ENCODE data around the gene CBX8.
"Not testable (repeated sequence)": the region's sequence is repeated elsewhere in the genome, so short reads cannot be mapped to it uniquely, and the experiment has no call there.

CBX8 gene

GRCh38 chr17:79775632-79776031, 21.2 kb downstream of the CBX8 start:
- TF ChIP-seq, protein P1, sequence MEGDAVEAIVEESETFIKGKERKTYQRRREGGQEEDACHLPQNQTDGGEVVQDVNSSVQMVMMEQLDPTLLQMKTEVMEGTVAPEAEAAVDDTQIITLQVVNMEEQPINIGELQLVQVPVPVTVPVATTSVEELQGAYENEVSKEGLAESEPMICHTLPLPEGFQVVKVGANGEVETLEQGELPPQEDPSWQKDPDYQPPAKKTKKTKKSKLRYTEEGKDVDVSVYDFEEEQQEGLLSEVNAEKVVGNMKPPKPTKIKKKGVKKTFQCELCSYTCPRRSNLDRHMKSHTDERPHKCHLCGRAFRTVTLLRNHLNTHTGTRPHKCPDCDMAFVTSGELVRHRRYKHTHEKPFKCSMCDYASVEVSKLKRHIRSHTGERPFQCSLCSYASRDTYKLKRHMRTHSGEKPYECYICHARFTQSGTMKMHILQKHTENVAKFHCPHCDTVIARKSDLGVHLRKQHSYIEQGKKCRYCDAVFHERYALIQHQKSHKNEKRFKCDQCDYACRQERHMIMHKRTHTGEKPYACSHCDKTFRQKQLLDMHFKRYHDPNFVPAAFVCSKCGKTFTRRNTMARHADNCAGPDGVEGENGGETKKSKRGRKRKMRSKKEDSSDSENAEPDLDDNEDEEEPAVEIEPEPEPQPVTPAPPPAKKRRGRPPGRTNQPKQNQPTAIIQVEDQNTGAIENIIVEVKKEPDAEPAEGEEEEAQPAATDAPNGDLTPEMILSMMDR (IDR thresholded peaks at IDR 0.05; ENCODE audit: low read depth, low read length) = no peak
- no peak for DNase-seq (ENCODE audit: low read depth, low spot score)
- in situ Hi-C loops (cut with HindIII; ENCODE audit: low sequenced_read_pairs) = loop anchor here (25.0 kb wide), 1 partner anchor 212 kb away; no protein-coding TSS in a partner anchor
- H3K4me3 ChIP-seq (ENCODE audit: low read depth, low read length) = no peak overlapping the region

DNA sequence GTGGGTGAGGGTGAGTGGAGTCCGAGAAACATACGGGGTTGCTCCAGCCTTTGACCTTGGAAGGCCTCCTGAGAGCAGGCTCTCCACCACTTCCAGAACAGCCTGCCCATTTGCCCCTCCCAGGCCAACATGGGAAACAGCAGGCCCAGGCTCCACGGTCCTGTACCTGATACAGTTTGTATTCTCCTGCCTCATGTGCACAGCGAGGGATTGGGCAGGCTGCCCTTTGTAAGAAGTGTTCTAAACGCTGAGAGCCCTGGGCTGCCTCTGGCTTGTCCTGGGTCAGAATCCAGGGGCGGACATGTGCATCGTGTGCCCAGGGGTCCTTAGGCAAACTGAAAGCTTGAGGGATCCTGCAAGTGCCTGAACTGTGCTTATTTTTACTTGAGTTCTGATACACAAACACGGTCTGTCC, 22.3 kb downstream of the CBX8 start:
- in situ Hi-C loops (cut with HindIII; ENCODE audit: low sequenced_read_pairs) = no loop called here
- H3K4me3 ChIP-seq (ENCODE audit: low read depth, low read length) = no peak overlapping the region
- TF ChIP-seq, protein P1 (IDR thresholded peaks at IDR 0.05; ENCODE audit: low read depth, low read length) = no peak

GRCh38 chr17:79772726-79773125, 24.2 kb downstream of the CBX8 start:
- DNase-seq (ENCODE audit: low read depth, low spot score); H3K4me3 ChIP-seq (ENCODE audit: low read depth, low read length); in situ Hi-C loops (cut with HindIII; ENCODE audit: low sequenced_read_pairs): not testable (repeated sequence)

More for the DNA sequence above, 22.3 kb downstream of the CBX8 start:
- DNase-seq (ENCODE audit: low read depth, low spot score) = no peak

GRCh38 chr17:79771276-79771675, 25.6 kb downstream of the CBX8 start:
- in situ Hi-C loops (cut with HindIII; ENCODE audit: low sequenced_read_pairs) = no loop called here
- TF ChIP-seq, protein P1 (IDR thresholded peaks at IDR 0.05; ENCODE audit: low read depth, low read length) = no peak
- no peak for DNase-seq (ENCODE audit: low read depth, low spot score)
- no peak overlapping the region for H3K4me3 ChIP-seq (ENCODE audit: low read depth, low read length)

DNA sequence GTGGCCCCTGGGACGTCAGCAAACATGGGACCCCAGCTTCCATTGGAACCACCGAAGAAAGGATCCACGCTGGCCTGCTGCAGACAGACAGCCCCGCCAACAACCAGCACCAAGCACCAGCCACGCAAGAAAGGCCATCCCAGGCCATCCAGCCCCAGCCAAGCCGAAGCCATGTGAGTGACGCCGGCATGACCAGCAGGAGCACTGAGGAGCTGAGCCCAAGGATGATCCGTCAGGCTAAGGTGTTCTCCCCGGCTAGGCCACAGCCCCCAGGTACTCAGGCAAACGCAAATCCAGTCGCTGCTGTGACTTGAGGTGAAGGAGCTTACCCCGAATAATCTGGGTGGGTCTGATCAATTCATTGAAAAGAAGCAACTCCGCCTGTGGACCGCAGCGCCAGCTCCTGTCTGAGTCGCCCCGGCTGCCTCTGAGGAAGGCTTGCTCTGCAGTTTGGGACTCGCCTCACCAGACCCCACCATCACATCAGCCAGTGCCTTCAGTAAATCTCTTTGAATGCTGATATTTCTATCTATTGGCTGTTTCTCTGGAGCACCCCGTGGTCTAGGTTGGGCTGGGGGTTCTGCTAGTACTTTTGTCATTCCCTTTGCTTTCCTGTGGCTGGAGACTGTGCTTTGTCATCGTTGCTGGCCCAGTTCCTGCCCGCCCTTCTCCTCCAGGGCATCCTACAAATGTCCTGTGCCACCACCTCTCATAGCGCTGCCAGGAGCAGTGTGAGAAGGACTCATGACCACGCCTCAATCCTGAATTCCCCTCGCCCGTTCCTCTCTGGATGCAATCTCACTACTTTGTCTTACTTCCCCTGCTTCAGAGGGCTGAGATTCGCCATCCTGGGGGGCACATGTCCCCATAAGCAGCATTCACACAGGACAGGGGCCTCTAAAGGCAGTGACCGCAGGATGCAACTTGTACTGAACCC, 27.0 kb downstream of the CBX8 start:
- in situ Hi-C loops (cut with HindIII; ENCODE audit: low sequenced_read_pairs) = no loop called here
- no peak overlapping the region for H3K4me3 ChIP-seq (ENCODE audit: low read depth, low read length)
- DNase-seq (ENCODE audit: low read depth, low spot score) = no peak
- TF ChIP-seq, protein P1 (IDR thresholded peaks at IDR 0.05; ENCODE audit: low read depth, low read length) = no peak

DNA sequence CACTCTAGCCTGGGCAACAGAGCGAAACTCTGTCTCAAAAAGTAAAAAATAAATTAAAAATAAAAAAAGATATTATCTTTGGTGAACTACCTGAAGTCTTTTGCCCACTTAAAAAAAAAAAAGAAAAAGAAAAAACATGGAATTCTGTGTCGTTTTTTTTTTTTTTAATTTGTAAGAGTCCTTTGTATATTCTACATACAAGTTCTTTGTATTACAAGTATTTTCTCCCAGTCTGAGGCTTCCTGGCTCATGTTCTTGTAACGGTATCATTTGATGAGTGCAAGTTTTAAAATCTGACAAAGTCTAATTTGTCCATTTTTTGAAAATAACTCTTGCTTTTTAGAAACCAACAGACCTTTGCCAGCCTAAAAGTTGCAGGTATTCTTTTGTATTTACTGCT, 31.2 kb downstream of the CBX8 start:
- H3K4me3 ChIP-seq (ENCODE audit: low read depth, low read length) = no peak overlapping the region
- TF ChIP-seq, protein P1 (IDR thresholded peaks at IDR 0.05; ENCODE audit: low read depth, low read length) = no peak
- no peak for DNase-seq (ENCODE audit: low read depth, low spot score)
- in situ Hi-C loops (cut with HindIII; ENCODE audit: low sequenced_read_pairs) = no loop called here

DNA sequence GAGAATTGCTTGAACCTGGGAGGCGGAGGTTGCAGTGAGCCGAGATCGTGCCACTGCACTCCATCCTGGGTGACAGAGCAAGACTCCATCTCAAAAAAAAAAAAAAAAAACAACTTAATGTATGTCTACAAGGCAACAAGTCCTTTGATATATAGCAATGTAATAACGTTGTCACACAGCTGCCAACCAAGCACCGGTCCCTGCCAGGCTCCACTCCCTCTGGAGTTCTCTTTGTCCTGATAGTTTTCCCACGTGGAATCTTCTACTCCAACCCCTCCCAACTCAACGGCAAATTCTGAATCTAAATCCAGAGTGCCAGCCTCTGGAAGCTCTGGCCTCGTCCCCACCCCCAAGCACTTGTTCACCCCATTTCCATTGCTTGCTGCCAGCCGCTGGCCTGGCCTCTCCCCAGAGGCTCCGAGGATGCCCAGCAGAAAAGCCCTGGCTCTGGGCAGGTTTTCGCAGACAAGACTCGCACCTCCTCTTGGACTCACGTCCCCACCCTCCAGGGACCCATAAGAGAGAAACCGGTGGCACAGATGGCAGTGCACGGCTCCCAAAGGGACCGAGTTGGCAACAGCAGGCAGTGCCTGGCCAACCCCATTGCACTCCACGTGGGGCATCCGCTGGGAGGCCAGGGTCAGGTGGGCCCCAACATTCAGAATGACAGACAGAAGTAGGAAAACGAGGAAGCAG, 34.8 kb downstream of the CBX8 start:
- TF ChIP-seq, protein P1 (IDR thresholded peaks at IDR 0.05; ENCODE audit: low read depth, low read length) = no peak
- in situ Hi-C loops (cut with HindIII; ENCODE audit: low sequenced_read_pairs) = no loop called here
- no peak for DNase-seq (ENCODE audit: low read depth, low spot score)
- no peak overlapping the region for H3K4me3 ChIP-seq (ENCODE audit: low read depth, low read length)

All from astrocyte of the spinal cord (primary cell).